Keratinocyte (primary cell): ENCODE measurements around the gene SETD2. TPM values are rescaled to one million over a fixed set of nuclear protein-coding genes. Genes with fewer than 3 reads are reported as not detected.

ENCODE experiments used
- DNase-seq: peaks from one replicate; pipeline ENCODE4 v3.0.0-alpha.2; 2011; ENCODE audit warnings: low read depth, missing footprints, low spot score
- FAIRE-seq: peaks from 2 replicates; lab custom pipeline; 2011; peaks lifted over from hg19 to GRCh38; lab: Jason Lieb, UNC
- H2AFZ ChIP-seq: 2 replicates; pipeline ENCODE4 v1.6.0; 2012; ENCODE audit warnings: low read length, control low read depth, inconsistent platforms; ENCODE audit not compliant: control insufficient read depth
- H3K27ac ChIP-seq: 2 replicates; pipeline ENCODE4 v1.5.1; 2011; ENCODE audit warnings: low read length; ENCODE audit not compliant: control insufficient read depth, insufficient read depth
- H3K27me3 ChIP-seq: 3 replicates; pipeline ENCODE4 v1.6.0; 2011; ENCODE audit warnings: low read length; ENCODE audit not compliant: control insufficient read depth, insufficient read depth; ENCODE audit errors: extremely low read depth
- H3K36me3 ChIP-seq, 2 experiments: 2 replicates in 1 of 2; 3 replicates in 1 of 2; pipeline ENCODE4 v1.5.1; 2011; ENCODE audit warnings: low read length in 2 of 2, mild to moderate bottlenecking in 1 of 2; ENCODE audit not compliant: control insufficient read depth in 2 of 2, insufficient read depth in 2 of 2; ENCODE audit errors: extremely low read depth in 1 of 2
- H3K4me1 ChIP-seq: 3 replicates; pipeline ENCODE4 v1.5.1; 2011; ENCODE audit warnings: low read length; ENCODE audit not compliant: control insufficient read depth, insufficient read depth; ENCODE audit errors: extremely low read depth
- H3K4me2 ChIP-seq: 3 replicates; pipeline ENCODE4 v1.6.0; 2011; ENCODE audit warnings: low read depth, low read length; ENCODE audit not compliant: control insufficient read depth, insufficient read depth; ENCODE audit errors: extremely low read depth
- H3K4me3 ChIP-seq, 3 experiments: fragments of 200-600 bp in 1 of 3; sonication (generic) in 1 of 3; 2 replicates in 2 of 3; 3 replicates in 1 of 3; pipeline ENCODE4 v1.5.1; 2011 to 2016; ENCODE audit warnings: low read length in 3 of 3, mild to moderate bottlenecking in 3 of 3, control low read depth in 2 of 3, inconsistent platforms in 1 of 3, low read depth in 1 of 3, mixed read lengths in 1 of 3, mixed run types in 1 of 3, moderate library complexity in 1 of 3; ENCODE audit not compliant: control insufficient read depth in 2 of 3, insufficient read depth in 2 of 3; ENCODE audit errors: extremely low read depth in 1 of 3
- H3K79me2 ChIP-seq: 2 replicates; pipeline ENCODE4 v1.6.0; 2012; ENCODE audit warnings: low read length; ENCODE audit not compliant: control insufficient read depth, insufficient read depth
- H3K9ac ChIP-seq: 3 replicates; pipeline ENCODE4 v1.6.0; 2011; ENCODE audit warnings: low read length; ENCODE audit not compliant: control insufficient read depth, insufficient read depth; ENCODE audit errors: extremely low read depth
- H3K9me1 ChIP-seq: 3 replicates; pipeline ENCODE4 v1.6.0; 2011; ENCODE audit warnings: low read length; ENCODE audit not compliant: control insufficient read depth, insufficient read depth; ENCODE audit errors: extremely low read depth
- H3K9me3 ChIP-seq: 2 replicates; pipeline ENCODE4 v1.5.1; 2012; ENCODE audit warnings: low read depth, low read length; ENCODE audit not compliant: control insufficient read depth
- H4K20me1 ChIP-seq: 3 replicates; pipeline ENCODE4 v1.6.0; 2011; ENCODE audit warnings: low read length; ENCODE audit not compliant: control insufficient read depth, insufficient read depth; ENCODE audit errors: extremely low read depth
- CTCF ChIP-seq, 3 experiments: IDR thresholded peaks in 1 of 3; conservative IDR thresholded peaks in 1 of 3; optimal IDR thresholded peaks in 1 of 3; 2 replicates in 2 of 3; 3 replicates in 1 of 3; pipeline versions ENCODE3 to v1.5.1; 2011; ENCODE audit warnings: low read length in 3 of 3, mild to moderate bottlenecking in 3 of 3, moderate library complexity in 2 of 3, control low read depth in 1 of 3, inconsistent platforms in 1 of 3; ENCODE audit not compliant: insufficient read depth in 2 of 3; ENCODE audit errors: extremely low read depth in 1 of 3
- EZH2 ChIP-seq: IDR thresholded peaks from one replicate; pipeline ENCODE4 v1.6.1; 2012; ENCODE audit warnings: inconsistent platforms, mild to moderate bottlenecking, low read length, moderate library complexity
- dilution Hi-C: fragments of 300-500 bp; cut with MboI; formaldehyde crosslinking; loops from one replicate; pipeline ENCODE4 v1.7.0; 2020; ENCODE audit warnings: low sequenced_read_pairs; ENCODE audit not compliant: extremely low pct_ligation_motif_present
- polyA plus RNA-seq, 5 experiments: library from polyadenylated mRNA; depleted of rRNA in 3 of 5; stranded (reverse) in 3 of 5; stranded (forward) in 1 of 5; unstranded in 1 of 5; fragments of >200 nt; gene quantifications; 1 replicate in 1 of 5; 2 replicates in 3 of 5; 3 replicates in 1 of 5; pipeline versions ENCODE4 v1.2.1 to v1.2.3, GENCODE V29; 2011 to 2012; ENCODE audit warnings: missing spikeins in 2 of 5, low read depth in 1 of 5, low replicate concordance in 1 of 5

Gene SETD2
- polyA plus RNA-seq, 1 donor (not counting 4 experiments of a cell fraction or from before 2014, with no cell fraction given) = 23.3 TPM

GRCh38 chr3:47151836-47152235 lies 12.1 kb downstream of the SETD2 start:
- DNase-seq (no peak), FAIRE-seq (no peak)
- no peak overlapping the region for H3K4me2 ChIP-seq
- no peaks in the 10 kb centered on the region for H3K4me1 ChIP-seq
- dilution Hi-C loops = no loop called here
- no peak overlapping the region for H3K27ac ChIP-seq
- H2AFZ ChIP-seq = no peak overlapping the region
- peaks cover 31% of the 10 kb centered on the region for H4K20me1 ChIP-seq
- H3K27me3 ChIP-seq = no peaks in the 10 kb centered on the region
- no peak overlapping the region for H3K9ac ChIP-seq
- no peaks in the 10 kb centered on the region for H3K9me1 ChIP-seq
- no peaks in the 10 kb centered on the region for H3K36me3 ChIP-seq
- no peak for TF ChIP-seq EZH2
- no peak for TF ChIP-seq CTCF (optimal IDR thresholded peaks at IDR 0.05 in 1 of 3, IDR thresholded peaks at IDR 0.05 in 1 of 3, conservative IDR thresholded peaks at IDR 0.05 in 1 of 3; ENCODE audit: extremely low read depth in 1 of 3, insufficient read depth in 2 of 3, low read length in 3 of 3)
- H3K4me3 ChIP-seq = no peak overlapping the region
- no peaks in the 10 kb centered on the region for H3K9me3 ChIP-seq
- peaks cover 96% of the 10 kb centered on the region for H3K79me2 ChIP-seq

GRCh38 chr3:47149339-47149933 lies 14.5 kb downstream of the SETD2 start:
- DNase-seq = no peak
- H3K36me3 ChIP-seq = no peaks in the 10 kb centered on the region
- no peak overlapping the region for H3K9ac ChIP-seq
- no peak overlapping the region for H3K4me3 ChIP-seq
- no peak overlapping the region for H2AFZ ChIP-seq
- no peaks in the 10 kb centered on the region for H3K27me3 ChIP-seq
- FAIRE-seq = no peak
- H3K27ac ChIP-seq = no peak overlapping the region
- TF ChIP-seq EZH2 (no peak), CTCF (optimal IDR thresholded peaks at IDR 0.05 in 1 of 3, IDR thresholded peaks at IDR 0.05 in 1 of 3, conservative IDR thresholded peaks at IDR 0.05 in 1 of 3; ENCODE audit: extremely low read depth in 1 of 3, insufficient read depth in 2 of 3, low read length in 3 of 3) (no peak)
- no peak overlapping the region for H3K4me2 ChIP-seq
- H3K79me2 ChIP-seq = peaks cover 97% of the 10 kb centered on the region
- dilution Hi-C loops = no loop called here
- peaks cover 33% of the 10 kb centered on the region for H4K20me1 ChIP-seq
- no peaks in the 10 kb centered on the region for H3K9me3 ChIP-seq
- no peaks in the 10 kb centered on the region for H3K9me1 ChIP-seq
- no peaks in the 10 kb centered on the region for H3K4me1 ChIP-seq
